T-cell (primary cell): Measurements from ENCODE around the gene RPS17. TPM values are rescaled to one million over a fixed set of nuclear protein-coding genes. Genes with fewer than 3 reads are reported as not detected.
"Not testable (repeated sequence)": the region's sequence is repeated elsewhere in the genome, so short reads cannot be mapped to it uniquely, and the experiment has no call there.

Experiments
- ATAC-seq, 4 experiments: fragments of 200-7000 bp in 3 of 4; fragments of 150-1000 bp in 1 of 4; cut with Tn5 transposase; replicated peaks in 1 of 4; 1 replicate in 3 of 4; 2 replicates in 1 of 4; pipeline ENCODE4 v1.10.0; 2021; ENCODE audit warnings: moderate library complexity in 3 of 4, mild to moderate bottlenecking in 2 of 4, moderate number of reproducible peaks in 1 of 4
- CTCF ChIA-PET, 2 donors: fragments of 300-600 bp; sonication (Branson Sonifier 250); formaldehyde crosslinking; loops; one replicate each; lab custom pipeline; 2022; ENCODE audit warnings: antibody characterized with exemption in 2 of 2; lab: Charles Lee
- POLR2A ChIA-PET, 2 donors: fragments of 300-600 bp; sonication (Branson Sonifier 250); formaldehyde crosslinking; loops; one replicate each; lab custom pipeline; 2022; ENCODE audit warnings: antibody characterized with exemption in 2 of 2; lab: Charles Lee
- DNase-seq, 35 experiments: peaks; one replicate each; pipeline versions ENCODE4 v3.0.0 to v3.0.0-alpha.2; 2013 to 2023
- H3K27ac ChIP-seq: one replicate; pipeline ENCODE4 v1.5.1; 2013; ENCODE audit warnings: low read length
- H3K27me3 ChIP-seq, 2 experiments: replicated peaks in 1 of 2; 1 replicate in 1 of 2; 2 replicates in 1 of 2; pipeline versions ENCODE4 v1.6.1 to v1.7.0; 2013; ENCODE audit warnings: low read length in 1 of 2, mixed read lengths in 1 of 2; ENCODE audit not compliant: control insufficient read depth in 2 of 2, insufficient read depth in 2 of 2; ENCODE audit errors: extremely low read depth in 1 of 2
- H3K36me3 ChIP-seq, 2 donors: 1 replicate in 1 of 2; 2 replicates in 1 of 2; pipeline versions ENCODE4 v1.6.1 to v1.7.0; 2013; ENCODE audit warnings: low read length in 1 of 2; ENCODE audit not compliant: control insufficient read depth in 2 of 2, insufficient read depth in 1 of 2; ENCODE audit errors: extremely low read depth in 1 of 2
- H3K4me1 ChIP-seq, 2 experiments: 1 replicate in 1 of 2; 2 replicates in 1 of 2; pipeline versions ENCODE4 v1.6.1 to v1.7.0; 2013; ENCODE audit warnings: low read length in 2 of 2, mixed read lengths in 1 of 2; ENCODE audit not compliant: insufficient read depth in 2 of 2, control insufficient read depth in 1 of 2; ENCODE audit errors: extremely low read depth in 1 of 2
- H3K4me3 ChIP-seq, 2 donors: 1 replicate in 1 of 2; 2 replicates in 1 of 2; pipeline versions ENCODE4 v1.5.1 to v1.7.0; 2013; ENCODE audit warnings: mild to moderate bottlenecking in 2 of 2, low read length in 1 of 2, moderate library complexity in 1 of 2; ENCODE audit not compliant: control insufficient read depth in 1 of 2; ENCODE audit errors: extremely low read depth in 1 of 2
- H3K9me3 ChIP-seq: 2 replicates; pipeline ENCODE4 v1.7.0; 2013
- H3K27ac Mint-ChIP-seq, 2 donors: one replicate each; pipeline ENCODE4 v1.8.0; 2020 to 2021; ENCODE audit warnings: mild to moderate bottlenecking in 2 of 2, mixed read lengths in 2 of 2
- H3K27me3 Mint-ChIP-seq, 2 donors: one replicate each; pipeline ENCODE4 v1.8.0; 2021 to 2022; ENCODE audit warnings: mixed read lengths in 2 of 2
- H3K36me3 Mint-ChIP-seq: one replicate; pipeline ENCODE4 v1.8.0; 2021; ENCODE audit warnings: mixed read lengths
- H3K4me1 Mint-ChIP-seq, 3 donors: one replicate each; pipeline ENCODE4 v1.8.0; 2020 to 2022; ENCODE audit warnings: mixed read lengths in 3 of 3, mild to moderate bottlenecking in 1 of 3
- H3K4me3 Mint-ChIP-seq, 3 donors: one replicate each; pipeline ENCODE4 v1.8.0; 2020 to 2022; ENCODE audit warnings: mild to moderate bottlenecking in 3 of 3, mixed read lengths in 3 of 3, moderate library complexity in 3 of 3
- H3K9me3 Mint-ChIP-seq, 3 donors: one replicate each; pipeline ENCODE4 v1.8.0; 2020 to 2022; ENCODE audit warnings: mixed read lengths in 3 of 3
- WGBS: methylation state at CpG from one replicate; pipeline ENCODE4 v1.1.5; 2013; ENCODE audit warnings: missing lambda C conversion rate; ENCODE audit not compliant: insufficient coverage; 5-methylcytosine and 5-hydroxymethylcytosine counted together
- total RNA-seq, 35 experiments: library from RNA in 6 of 35; stranded (reverse) in 6 of 35; fragments of 120-200 nt in 1 of 35; gene quantifications; one replicate each; pipeline versions ENCODE4 v1.2.1 to v1.2.4 and lab custom pipeline; 2013 to 2026

Gene RPS17
- total RNA-seq, 5 donors from 2014 or later (not counting 1 experiment from before 2014, with no cell fraction given), result 2,045 to 2,777 (median 2,292) TPM

- H3K4me1 Mint-ChIP-seq, H3K9me3 Mint-ChIP-seq, H3K27me3 ChIP-seq, DNase-seq, H3K27ac Mint-ChIP-seq, H3K27ac ChIP-seq, POLR2A ChIA-PET, CTCF ChIA-PET, H3K27me3 Mint-ChIP-seq, H3K36me3 ChIP-seq, ATAC-seq, H3K4me1 ChIP-seq, H3K36me3 Mint-ChIP-seq, H3K4me3 Mint-ChIP-seq, H3K9me3 ChIP-seq, H3K4me3 ChIP-seq: not testable (repeated sequence)
Measured at GRCh38 chr15:82497978-82498377, 42.3 kb downstream of the RPS17 start.

- H3K36me3 Mint-ChIP-seq, H3K4me1 Mint-ChIP-seq, H3K36me3 ChIP-seq, H3K27ac ChIP-seq, ATAC-seq, H3K27ac Mint-ChIP-seq, H3K9me3 Mint-ChIP-seq, DNase-seq, H3K4me3 Mint-ChIP-seq, H3K4me3 ChIP-seq, POLR2A ChIA-PET, H3K9me3 ChIP-seq, H3K27me3 Mint-ChIP-seq, H3K27me3 ChIP-seq, H3K4me1 ChIP-seq, CTCF ChIA-PET: not testable (repeated sequence)
- 77% methylated on average over 3 of the region's 4 CpGs for WGBS
Measured at GRCh38 chr15:82488250-82488649, 52.0 kb downstream of the RPS17 start.

DNA sequence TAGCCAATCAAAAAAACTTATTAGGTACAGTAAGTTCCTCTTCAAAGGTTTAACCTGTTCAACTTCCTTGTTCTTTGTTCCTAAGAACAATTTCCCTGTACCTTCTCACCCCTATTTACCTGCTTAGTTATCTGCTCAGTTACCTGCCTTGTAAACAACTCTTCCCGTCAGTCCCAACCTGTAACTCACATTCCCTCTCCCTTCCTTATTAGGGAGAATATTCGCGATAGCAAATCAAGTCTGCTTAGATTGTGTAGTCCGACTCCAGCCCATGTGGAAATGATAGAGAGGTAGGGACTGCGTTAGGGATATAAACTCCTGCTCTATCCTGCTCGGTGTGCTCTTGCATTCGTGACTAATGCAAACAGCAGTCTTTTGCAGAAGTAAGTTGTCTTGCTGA lies 53.2 kb downstream of the RPS17 start:
- not testable (repeated sequence) for H3K4me1 Mint-ChIP-seq

More for the DNA sequence above, 53.2 kb downstream of the RPS17 start:
- H3K9me3 Mint-ChIP-seq, H3K9me3 ChIP-seq, H3K36me3 Mint-ChIP-seq, H3K36me3 ChIP-seq, H3K27ac Mint-ChIP-seq, ATAC-seq, H3K4me3 ChIP-seq, POLR2A ChIA-PET, H3K27ac ChIP-seq, H3K4me3 Mint-ChIP-seq, CTCF ChIA-PET, H3K4me1 ChIP-seq, H3K27me3 ChIP-seq, DNase-seq, H3K27me3 Mint-ChIP-seq: not testable (repeated sequence)
- WGBS, result 90% methylated on average over 4 of the region's 7 CpGs

Other genes starting within 250 kb of the RPS17 start
- gene GOLGA6L10, start 191.0 kb downstream of the RPS17 start, total RNA-seq, result 1 to 10 TPM in 4 of 5 donors, under 1 TPM in 1; 0.72 to 3.0 (median 2.1) TPM
- gene GOLGA6L9, start 110.6 kb downstream of the RPS17 start, total RNA-seq, result 1 to 10 TPM; 2.9 to 5.4 (median 4.4) TPM
- gene CPEB1, start 106.9 kb upstream of the RPS17 start, total RNA-seq, result 1 to 10 TPM in 2 of 5 donors, under 1 TPM in 3; 0.33 to 1.3 (median 0.93) TPM
- gene AP3B2, start 169.4 kb upstream of the RPS17 start, total RNA-seq, result 1 to 10 TPM in 2 of 5 donors, under 1 TPM in 3; 0.23 to 5.8 (median 0.76) TPM